ENCODE measurements around the gene HDLBP.
A peak's percentile ranks its signal among the peaks of the same experiment; 100 is the strongest.
"Not testable (repeated sequence)": the region's sequence is repeated elsewhere in the genome, so short reads cannot be mapped to it uniquely, and the experiment has no call there.

Gene HDLBP

DNA sequence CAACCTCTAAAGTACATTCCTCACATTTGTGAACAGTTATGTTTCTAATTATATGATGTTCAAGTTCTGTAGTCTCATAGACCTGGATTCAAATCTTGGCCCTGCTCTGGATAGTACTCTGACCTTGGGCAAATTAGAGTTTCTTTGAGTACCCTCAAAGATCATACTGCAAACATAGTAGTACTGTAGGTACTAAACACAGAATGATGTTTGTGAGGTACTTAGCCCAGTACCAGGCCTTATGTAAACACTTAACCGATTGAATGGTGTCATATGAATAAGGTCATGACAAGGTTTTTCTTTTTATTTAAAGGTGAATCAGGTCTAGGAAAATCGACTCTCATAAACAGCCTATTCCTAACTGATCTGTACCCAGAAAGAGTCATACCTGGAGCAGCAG, 19.3 kb upstream of the HDLBP start:
- no peak for DNase-seq

DNA sequence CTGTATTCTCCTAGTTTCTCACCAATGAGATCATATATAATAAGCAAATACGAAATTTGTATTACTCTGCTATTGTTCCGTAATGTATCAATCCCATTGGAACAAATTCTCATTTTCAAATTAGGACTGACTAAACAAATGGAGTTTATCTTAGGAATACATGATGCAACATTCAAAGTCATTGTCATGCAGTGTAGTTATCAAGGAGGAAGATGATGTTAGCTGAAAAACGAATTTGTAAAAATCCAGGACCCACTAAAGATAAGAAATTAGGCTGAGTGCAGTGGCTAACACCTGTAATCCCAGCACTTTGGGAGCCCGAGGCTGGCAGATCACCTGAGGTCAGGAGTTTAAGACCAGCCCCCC, 15.1 kb upstream of the HDLBP start:
- DNase-seq: no peak

GRCh38 chr2:241329669-241330615, 14.5 kb upstream of the HDLBP start:
- DNase-seq: no peak

DNA sequence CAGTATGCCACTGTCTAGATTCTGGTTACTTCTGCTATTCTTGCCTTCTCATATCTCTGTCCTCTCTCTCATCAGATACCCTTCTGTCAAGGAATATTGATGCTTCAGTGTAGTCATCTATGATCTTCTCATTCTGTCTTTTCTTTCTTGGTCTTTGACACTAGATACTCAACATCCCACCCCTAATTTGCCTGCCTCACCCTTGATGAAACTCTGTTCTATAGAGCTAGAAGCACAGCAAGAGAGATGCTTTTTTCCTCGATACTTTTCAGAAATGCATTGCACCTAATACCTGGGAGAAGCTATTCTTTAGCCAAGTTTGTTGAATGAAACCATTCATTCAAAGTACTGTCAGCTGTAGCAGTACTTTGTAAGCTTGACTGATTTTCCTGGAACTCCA, 9.8 kb upstream of the HDLBP start:
- no peak for DNase-seq

GRCh38 chr2:241324775-241325174, 9.3 kb upstream of the HDLBP start:
- DNase-seq: no peak

GRCh38 chr2:241323778-241324177, 8.3 kb upstream of the HDLBP start:
- no peak for DNase-seq

DNA sequence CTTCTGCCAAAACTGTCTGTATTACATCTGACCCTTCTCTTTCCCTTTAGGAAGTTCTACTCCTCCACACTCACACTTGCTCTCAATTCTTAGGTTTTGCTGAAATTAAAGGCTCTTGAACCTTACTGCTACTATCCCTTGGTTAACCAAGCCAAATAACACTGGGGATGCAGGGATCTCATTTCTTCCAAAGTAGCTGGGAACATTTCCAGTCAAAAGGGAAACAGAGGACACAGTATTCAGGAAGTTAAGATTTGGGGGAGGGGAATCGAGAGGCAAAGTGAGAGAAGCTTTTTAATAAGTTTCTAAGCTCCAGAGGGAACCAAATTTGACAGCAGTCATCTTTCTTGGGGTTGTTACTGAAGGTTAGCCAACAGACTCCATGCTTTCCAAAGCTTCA, 6.4 kb upstream of the HDLBP start:
- DNase-seq: no peak

GRCh38 chr2:241321033-241321432, 5.6 kb upstream of the HDLBP start:
- no peak for DNase-seq

GRCh38 chr2:241320394-241320793, 4.9 kb upstream of the HDLBP start:
- DNase-seq: no peak

GRCh38 chr2:241318830-241319229, 3.4 kb upstream of the HDLBP start:
- not testable (repeated sequence) for DNase-seq

DNA sequence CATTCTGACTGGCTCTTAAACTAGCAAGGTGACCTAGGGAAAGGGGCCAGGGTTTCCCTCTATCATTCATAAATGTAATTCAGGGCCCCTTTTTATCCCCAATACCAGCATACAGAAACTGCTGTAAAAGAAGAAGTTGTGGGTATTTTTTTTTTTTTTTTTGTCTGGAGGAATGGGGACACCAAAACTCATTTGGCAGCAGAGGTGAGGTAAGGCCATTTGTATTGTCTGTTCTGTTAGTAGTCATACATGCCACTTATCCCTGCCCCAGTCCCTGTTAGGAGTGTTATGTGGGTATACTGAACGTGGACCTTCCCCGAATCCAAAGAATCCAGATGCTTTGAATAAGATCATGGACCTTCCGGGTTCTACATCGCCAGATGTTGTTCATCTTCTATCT, 1.9 kb upstream of the HDLBP start:
- DNase-seq: no peak

GRCh38 chr2:241316825-241317224, 1.4 kb upstream of the HDLBP start:
- DNase-seq: no peak

DNA sequence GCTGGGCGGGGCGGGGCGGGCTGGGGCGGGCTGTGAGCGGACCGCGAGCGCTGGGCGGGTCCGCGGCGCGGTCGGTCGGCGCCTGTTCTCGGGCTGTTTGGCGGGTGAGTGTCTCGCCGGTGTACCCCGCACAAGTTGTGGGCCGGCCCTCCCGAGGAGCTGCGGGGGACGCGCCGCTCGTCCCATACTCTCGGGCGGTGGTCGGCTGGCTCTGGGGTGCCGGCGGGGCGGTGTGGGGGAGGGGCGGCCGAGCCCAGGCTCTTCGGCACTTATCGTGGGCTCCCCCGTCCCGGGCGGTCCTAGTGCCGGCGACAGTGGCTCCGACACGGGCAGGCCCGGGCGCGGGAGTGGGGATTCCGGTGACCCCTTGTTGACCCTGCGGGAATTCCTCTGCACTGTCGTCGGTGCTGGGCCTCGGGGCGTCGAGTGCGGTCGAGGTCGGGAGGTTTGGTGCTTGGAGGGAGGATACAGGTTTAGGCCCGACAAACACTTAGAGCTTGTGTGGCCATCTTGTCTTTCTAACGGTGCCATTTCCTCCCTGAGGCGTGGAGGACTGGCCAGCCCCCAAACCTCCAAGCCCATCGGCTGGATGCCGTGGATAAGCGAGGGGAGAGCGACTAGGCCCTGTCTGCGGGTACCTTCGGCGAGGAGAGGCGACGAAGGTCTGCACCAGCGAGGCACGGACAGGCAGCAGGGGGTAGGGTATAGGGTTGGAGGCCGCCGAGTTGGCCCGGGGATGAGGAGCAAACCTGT, 583 bp upstream of the HDLBP start, which contains the start of gene SEPTIN2:
SEPTIN2 (plus strand) TSS at position 47 of the 753 bp plus-strand sequence. CDS start 8,308 bp downstream, outside the sequence.
- peak in 3 of 5 donors; percentile 59 to 70 (median 68) for DNase-seq

DNA sequence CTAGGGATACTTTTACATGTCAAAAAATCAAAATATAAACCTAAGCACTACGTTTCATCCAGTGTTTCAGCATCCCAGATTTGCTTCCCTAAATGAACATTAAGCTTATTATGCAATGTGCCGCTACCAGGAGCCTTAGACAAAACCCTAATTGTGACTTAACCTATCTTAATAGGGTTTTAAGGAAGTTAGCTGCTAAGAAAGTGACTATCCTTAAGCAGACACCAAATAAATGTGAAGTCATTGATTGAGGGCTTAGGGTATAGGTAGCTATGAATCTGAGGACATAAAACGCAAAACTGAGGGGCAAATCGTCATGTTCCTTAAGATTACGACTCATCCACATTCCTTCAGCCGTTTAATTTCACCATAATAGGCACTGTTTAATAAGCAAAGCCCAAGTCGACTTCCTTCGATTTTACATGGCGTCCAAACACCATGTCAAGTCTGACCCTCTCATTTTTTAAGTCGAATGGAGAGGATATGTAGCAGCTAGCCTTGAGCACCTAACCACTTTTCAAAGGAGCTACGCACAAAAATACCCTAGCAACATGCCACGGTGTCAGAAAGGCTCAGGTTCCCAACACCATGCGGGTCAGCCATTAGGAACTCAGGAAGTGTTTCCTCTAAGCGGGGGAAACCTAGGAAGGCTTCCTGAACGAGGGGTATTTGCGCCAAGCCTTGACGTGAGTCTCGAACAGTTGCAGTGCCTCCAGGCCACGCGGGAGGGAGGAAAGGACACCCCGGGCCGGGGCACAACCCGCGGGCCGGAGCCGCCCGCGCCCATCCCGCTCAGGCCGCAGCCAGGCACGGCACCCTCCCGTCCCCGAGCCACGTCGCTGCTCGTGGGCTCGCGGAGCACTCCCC, 1.0 kb downstream of the HDLBP start:
- DNase-seq: no peak

- DNase-seq: no peak
Observed at GRCh38 chr2:241313543-241314095, 1.9 kb downstream of the HDLBP start.

DNA sequence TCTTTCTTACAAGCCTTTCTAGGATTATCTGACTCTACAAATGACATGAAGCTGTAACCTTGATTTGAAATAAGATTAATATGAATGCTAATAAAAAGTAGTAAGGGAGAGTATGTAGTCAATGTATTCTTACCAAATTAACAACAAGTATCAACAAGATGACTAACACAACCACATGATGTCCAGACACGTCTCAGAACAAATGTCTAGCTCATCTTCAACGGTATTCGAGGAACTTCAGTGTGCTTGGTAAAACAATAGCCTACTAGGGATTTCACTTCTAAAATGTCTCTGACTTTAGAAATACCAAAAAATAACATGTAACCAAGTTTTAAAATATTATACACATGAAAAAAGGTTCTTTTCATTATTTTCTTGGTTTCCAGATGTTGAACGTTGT, 3.4 kb downstream of the HDLBP start:
- DNase-seq: no peak

GRCh38 chr2:241310917-241311566, 4.4 kb downstream of the HDLBP start:
- no peak for DNase-seq

GRCh38 chr2:241309684-241310117, 5.8 kb downstream of the HDLBP start:
- DNase-seq: peak; percentile 12 to 70 (median 37)

DNA sequence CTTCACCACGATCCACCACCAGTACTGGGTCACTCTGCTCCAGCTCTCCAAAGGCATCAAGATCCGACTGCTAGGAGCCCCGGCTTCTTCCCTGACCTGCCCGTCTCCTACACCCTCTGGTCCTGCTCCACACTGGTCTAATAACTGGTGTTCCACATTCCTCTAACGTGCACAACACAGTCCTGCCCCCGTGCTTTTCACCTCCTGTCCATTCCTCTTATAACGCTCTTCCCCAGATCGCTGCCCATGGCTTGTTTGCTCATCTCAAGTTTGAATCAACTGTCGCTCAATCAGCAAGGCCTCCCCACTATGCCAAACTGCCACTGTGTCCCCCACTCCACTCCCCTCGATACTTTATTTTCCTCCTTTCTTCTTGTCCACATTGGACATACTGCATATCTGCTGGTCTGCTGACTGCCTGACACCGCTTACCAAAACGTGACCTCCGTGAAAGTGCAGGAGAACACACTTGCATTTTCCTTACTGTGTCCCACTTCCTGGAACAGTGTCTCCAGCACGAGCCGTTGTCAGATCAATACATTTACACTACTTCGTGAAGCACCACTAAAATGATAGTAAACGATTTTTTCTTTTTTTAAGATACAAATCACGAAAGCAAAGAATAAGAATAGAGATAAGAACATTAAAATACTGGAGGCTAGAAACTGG, 6.5 kb downstream of the HDLBP start:
- no peak for DNase-seq

DNA sequence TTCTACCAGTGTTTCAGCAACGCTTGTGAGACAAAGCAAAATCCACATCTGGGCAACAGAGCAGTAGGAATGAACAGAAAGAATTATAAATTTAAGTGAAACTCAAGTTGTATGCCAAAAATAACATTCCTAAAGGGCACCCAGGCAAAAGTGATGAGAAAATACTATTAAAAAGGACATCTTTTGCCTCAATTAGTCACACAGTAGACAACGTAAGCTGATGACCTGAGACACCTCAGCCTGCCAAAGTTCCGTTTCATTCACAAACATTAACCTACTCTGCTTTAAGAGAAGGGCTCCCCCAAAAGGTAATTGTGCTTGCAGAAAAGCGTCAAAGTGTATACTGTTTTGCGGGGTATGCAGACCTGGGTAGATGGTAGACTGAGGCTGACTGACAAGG, 7.2 kb downstream of the HDLBP start:
- DNase-seq: no peak

DNA sequence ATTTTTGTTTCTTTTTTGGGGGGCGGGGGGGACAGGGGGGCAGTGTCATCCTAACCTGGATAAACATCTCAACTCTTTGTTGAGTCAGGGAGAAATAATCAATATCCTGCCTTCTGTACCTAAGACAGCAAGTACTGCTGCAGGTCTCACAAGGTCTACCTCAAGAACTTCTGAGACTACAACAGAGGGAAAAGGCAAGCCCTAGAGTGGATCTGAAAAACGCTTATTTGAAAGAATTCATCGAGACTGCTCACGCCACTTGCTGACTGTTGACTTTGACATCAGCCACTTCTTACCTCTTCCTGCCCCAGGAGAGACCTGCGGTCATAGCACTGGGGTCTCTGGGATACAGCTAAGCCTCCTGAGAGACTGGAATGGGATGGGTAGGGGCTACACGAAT, 8.4 kb downstream of the HDLBP start:
- DNase-seq: no peak
